Measurements from ENCODE around the gene TUFT1.

TUFT1 gene

DNA sequence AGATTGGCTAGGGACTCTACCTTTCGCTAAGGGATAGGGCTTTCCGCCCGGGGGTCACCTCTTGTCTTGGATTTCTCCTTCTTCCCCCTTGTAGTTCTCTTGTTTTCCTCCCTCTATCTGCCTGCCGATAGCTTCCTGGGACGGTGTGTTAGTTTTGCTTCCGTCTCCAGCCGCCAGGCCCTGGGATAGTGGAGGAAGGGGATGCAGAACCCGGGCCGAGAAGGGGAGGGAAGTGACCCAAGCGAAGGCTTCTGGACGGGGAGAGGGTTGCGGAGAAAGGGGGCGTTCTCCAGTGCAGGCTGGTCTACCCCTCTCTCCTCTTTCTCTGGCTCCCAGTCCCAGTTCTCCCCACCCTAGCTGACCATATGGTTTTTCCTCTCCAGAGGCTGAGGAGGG is 871 bp downstream of the TUFT1 start:
- DNase-seq, result no peak

DNA sequence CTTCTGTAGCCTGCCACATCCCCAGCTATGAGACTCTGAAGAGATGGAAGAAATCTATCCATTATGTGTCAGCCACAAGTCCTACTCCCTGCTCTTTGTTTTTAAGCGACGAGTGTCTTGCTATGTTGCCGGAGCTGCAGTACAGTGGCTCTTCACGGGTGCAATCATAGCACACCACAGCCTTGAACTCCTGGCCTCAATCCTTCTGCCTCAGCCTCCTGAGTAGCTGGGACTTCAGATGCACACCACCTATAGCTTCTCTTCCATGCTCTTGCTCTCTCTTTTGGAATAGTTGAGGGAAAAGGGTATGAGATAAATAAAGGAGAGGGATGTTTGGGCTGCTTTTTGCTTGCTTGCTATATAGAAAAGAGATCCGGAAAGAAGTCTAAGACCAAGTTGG is 1.6 kb downstream of the TUFT1 start:
- no peak for DNase-seq

DNA sequence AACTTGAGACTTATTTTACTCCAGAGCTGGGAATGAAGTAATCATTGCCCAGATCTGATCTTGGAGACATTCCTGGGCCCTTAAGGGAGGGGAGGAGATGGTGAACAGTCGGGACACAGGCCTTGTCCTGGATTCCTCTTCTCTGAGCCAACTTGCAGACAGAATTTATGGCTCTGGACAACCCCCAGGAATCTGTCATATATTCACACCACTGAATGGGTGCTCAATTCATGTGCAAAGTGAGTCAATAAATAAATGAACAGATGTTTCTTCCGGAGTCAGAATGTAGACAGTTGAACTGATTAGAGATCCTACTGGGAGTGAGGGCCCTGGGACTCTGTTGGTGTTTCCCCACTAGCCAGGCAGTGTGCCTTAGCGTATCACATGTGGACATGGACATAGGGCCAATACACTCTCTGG is 2.6 kb downstream of the TUFT1 start:
- no peak for DNase-seq

DNA sequence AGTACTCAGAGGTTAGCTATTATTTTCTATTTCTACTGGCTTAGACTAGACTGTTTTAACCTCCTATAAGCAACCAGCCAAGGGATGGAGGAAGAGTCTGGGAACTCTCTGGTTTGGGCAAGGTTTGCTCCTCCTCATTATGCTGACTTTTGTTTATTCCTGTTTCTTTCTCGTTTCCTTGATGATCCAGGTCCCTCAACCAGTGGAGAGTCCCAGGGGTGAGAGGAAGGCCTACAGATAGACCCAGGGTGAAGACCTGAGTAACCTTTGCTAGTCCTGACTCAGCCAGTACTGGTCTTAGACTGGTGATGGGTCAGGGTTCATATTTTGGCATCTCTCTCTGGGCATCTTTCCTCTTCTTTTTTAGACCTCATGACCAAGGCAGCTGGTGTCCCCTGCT is 5.4 kb downstream of the TUFT1 start:
- no peak for DNase-seq

DNA sequence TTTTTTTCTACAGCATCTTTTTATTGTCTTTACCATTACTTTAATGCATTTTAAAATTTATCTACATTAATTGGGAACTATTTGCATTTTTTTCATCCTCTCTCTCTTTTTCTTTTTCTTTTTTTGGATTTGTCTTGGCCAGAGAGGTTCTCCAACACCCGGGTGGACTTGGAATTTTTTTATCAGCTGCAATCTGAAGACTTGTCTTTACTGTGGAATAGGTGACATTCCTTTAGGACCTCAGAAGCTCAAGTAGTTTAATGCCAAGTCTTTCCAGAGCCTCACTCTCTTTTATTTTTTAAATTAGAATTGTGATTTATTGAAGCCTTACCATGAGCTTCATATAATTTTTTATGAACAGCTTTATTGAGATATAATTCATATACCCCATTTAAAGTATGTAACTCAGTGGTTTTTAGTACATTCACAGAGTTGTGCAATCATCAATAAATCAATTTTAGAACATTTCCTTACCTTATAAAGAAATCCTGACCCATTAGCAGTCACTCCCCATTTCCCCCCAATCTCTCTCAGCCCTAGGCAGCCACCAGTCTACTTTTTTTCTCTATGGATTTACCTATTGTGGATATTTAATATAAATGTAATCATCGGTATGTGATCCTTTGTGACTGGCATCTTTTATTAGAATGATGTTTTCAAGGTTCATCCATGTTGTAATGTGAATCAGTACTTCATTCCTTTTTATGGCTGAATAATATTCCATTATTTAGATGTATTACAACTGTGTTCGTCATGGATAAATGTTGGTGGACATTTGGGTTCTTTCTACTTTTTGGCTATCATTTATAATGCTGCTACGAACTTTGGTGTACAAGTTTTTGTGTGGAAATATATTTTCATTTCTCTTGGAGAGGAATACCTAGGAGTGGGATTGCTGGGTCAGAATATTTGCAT is 6.2 kb downstream of the TUFT1 start:
- no peak for DNase-seq

DNA sequence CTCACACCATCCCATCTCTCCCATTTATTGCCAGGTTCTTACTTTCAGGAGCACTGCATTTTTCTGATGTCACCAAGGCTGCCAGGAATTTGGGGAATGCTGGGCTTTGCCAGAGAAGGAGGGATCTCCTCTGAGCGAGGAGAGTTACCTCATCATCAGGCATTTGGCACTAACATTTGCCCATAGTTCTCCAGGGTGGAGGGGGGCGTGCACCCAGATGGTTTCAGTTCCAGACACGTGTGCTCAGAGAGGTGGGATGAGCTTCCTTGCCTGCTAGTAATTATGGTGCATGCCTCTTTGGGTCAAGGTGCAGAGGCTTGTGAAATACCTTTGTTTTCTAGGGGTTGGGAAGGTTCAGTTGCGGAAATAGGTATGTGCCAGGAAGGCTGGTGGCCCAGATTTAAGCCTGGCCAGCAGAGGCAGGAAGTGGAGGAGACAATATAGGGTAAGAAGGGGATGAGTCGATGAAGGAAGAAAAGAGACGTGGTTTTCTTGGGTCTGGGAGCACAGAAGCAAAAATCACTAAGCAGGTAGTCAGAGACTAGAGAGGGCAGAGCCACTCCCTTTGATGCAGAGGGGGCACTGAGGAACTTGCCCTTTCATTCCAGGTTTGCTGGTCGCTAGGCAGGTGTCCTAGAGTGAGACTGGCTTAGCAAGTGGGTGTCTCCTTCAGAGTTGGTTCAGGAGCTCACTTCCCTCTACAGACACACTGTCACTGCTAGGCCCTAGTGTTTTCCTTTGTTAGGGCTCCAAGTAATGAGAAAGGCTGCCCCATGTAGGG is 7.2 kb downstream of the TUFT1 start:
- peak; percentile 63 for DNase-seq

DNA sequence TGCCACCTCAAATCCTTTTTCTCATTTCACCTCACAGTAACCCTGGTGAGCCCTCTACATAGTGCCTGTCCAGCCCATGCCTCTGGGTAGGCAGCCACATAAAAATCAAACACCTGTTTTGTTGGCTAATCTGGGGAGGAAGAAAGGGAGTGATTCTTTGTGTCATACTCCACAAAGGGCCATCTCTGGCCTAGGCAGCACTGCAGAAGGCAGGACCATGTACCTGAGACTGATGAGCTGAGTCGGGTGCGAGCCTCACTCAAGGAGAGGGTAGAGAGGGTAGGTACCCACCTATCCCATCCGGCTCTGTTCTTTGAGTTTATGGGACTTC is 7.8 kb downstream of the TUFT1 start:
- DNase-seq, result no peak

DNA sequence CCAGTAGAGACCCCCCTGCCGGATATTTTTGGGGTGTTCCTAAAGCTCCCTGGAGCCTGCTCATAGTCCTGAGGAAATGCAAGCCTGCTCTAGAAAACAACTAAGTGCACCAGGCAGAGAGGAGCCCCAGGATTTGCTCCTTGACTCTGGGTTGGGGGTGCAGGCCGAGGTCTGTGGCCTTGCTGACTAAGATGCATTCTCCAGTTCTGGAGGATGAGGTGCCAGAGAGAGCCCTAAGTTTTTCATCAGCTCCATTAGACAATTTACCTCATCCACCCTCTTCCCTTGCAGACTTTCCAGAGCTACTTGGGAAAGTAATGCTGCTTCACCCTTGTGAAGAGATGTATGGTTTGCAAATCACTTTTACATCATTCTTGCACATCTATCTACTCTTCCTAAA is 9.1 kb downstream of the TUFT1 start:
- no peak for DNase-seq

DNA sequence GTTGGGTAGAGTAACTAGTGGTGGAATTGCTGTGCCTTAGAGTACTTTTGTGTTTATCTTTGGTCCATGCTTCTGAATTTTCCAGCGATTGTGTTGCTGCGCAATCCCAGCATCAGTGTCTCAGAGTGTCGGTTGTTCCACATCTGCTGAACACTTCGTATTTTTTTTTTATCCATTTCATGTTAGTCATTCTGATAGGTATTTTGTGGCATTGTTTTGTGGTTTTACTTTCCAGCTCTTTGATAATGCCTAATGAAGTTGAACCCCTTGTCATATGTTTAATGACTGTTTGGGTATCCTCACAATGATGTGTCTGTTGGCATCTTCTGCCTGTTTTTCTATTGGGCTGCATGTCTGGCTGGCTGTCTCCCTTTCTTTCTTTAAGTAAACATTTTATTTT is 13.6 kb downstream of the TUFT1 start:
- no peak for DNase-seq

DNA sequence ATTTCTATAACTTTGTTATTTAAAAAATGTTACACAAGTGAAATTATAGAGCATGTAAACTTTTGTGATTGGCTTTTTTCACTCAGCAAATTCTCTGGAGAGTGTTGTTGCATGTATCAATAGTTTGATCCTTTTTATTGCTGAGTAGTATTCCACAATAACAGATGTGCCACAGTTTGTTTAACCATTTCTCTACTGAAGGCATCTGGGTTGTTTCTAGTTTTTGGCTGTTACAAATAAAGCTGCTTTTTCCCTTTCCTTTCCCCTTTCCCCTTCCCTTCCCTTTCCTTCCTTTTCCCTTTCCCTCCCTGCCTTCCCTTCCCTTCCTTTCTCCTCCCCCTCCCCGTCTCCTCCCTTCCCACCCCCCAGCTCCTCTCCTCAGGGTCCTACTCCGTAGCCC is 15.9 kb downstream of the TUFT1 start:
- DNase-seq, result no peak

DNA sequence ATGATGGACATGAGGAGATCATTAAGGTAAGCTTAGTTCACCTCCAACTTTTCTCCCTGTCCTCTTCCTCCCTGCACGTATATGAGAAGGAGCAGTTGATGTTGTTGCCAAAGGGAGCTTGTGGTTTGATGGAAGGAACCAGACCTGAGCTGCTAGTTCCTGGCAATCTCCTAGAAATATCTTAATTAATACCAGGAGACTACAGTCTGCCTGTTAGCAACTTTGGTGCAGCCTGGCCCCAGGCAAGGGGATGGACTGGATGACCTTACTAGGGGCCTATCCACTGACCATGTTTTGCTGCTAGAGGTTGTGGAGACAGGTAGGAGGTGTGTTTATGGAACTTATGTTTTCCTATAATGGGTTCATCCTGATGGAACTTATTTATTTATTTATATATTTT is 22.6 kb downstream of the TUFT1 start:
- DNase-seq, result no peak

DNA sequence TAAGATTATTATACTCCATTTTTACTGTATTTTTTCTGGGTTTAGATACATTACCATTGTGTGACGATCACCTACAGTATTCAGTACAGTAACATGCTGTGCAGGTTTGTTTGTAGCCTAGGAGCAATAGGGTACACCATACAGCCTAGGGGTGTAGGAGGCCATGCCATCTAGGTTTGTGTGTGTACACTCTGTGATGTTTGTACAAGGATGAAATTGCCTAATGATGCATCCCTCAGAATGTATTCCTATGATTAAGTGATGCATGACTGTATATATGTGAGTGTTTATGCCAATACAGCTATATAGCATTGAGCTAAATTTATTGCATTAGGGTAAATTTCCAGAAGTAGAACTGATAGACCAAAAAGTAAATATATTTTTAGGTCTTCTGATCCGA is 23.3 kb downstream of the TUFT1 start:
- no peak for DNase-seq

DNA sequence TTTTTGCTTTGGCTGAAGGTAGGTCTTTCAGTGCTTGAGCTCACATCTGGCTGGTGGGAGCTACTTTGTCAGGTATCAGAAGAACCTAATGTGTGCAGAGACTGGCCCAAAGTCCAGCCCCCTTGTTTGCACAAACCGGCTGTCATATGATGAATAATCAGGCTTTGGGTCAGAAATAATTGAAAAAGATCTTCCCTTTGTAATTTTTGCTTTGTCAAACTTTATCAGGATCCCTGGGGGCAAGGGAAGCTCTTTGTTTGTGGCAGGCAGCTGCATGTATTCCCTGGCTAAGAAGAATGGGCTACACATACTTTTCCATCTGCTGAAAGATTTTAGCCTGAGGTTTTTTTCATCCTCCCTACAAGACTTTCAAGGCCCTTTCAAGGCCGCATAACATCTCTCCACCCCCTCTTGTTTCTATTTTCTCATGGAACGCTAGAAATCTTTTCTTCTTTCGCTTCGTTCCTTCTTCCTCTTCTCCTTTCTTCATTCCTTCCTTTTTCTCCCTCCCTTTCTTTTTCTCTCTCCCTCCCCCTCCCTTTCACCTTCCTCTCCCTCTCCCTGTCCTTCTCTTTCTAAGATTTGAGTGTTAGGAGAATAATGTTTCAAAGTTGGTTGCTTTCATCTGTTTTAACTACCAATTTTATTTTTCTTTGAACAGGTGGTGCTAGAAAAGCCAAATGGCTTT is 25.5 kb downstream of the TUFT1 start:
- DNase-seq, result no peak

DNA sequence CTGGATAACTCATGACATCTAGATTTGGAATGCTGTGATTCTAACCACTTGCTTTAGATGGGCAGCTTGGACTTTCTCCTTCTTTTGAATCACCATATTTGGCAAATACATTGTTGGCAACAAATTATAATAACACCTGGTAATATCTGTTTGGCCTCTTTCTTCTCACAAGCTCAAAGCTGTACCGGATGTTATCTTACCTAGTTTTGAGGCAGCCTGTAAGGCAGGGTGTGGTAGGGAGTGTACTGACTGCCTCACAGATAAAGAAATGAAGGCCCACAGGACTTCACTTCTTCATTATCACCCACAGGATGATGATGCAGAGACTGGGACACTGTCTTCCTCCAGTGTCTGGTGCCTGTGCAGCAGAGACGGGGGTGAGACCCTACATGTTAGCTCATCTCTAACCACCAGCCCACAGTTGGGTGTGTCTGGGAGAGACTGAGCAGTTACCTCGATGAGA is 28.5 kb downstream of the TUFT1 start:
- no peak for DNase-seq

DNA sequence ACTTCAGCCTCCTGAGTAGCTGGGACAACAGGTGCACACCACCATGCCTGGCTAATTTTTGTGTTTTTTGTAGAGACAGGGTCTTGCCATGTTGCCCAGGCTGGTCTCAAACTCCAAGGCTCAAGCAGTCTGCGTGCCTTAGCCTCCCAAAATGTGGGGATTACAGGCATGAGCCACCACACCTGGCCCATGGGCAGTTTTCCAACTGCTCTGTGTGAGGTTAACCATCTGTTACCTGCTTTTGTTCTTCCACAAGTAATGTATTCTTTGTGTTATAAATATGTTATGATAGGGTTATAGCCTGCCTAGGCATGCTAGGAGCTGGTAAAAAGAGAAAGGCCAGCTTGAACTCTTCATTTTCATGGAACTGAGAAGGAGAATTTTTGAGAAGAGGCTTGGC is 30.7 kb downstream of the TUFT1 start:
- no peak for DNase-seq

DNA sequence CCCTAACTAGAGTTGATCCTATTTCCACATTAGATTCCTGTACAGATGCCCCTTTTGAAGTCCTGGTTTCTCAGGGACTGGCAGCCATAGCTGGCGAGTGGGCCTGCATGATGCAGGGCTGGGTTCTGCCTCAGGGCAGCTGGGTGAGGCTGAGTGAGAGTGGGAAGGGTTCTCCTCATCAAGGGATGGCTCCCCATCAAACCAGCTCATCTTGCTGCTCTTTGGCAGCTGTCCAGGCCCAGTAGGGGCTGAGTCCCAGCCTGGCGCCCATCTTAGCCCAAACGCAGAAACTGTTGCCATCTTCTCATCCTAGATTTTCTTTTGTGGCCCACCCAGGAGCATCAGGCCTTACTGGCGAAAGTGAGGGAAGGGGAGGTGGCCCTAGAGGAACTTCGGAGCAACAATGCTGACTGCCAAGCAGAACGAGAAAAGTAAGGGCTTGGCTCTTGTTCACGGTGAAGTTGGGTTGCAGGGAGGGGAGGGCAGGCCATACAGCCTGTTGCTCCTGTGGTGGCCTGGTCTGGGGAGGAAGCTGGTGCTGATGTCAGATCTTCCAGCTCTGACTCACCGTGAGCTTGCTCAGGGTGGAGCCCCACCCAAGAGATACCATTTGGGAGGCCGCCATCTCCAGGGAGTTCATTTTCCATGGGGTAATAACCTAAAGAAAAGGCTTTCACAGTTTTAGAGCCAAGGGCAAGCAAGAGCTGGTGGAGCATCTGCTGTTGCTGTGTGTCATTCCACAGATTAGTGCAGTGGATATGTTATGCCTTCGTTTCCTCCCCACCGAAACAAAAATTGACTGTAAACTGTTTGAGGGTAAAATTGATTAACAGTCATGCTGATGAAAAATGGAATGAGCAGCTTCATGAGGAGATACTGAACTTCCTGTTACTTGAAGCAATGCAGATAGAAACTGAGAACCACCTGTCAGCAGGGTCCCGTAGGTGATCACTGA is 34.7 kb downstream of the TUFT1 start:
- peak; percentile 27 for DNase-seq

DNA sequence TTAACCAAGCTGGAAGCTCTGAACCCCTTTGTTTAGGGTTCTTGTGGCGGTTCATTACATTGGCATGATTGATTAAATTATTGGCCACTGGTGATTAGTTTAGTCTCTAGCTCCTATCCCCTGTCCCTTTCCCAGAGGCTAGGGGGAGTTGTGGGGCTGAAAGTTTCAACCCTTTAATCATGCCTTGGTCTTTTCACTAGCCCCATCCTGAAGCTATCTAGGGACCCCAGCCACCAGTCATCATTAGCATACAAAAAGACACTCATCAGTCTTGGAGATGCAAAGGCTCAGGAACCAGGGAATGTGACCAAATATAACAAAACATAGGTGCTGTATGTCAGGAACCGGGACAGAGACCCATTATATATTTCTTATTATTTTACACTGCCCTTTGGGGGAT is 37.1 kb downstream of the TUFT1 start:
- DNase-seq, result no peak

DNA sequence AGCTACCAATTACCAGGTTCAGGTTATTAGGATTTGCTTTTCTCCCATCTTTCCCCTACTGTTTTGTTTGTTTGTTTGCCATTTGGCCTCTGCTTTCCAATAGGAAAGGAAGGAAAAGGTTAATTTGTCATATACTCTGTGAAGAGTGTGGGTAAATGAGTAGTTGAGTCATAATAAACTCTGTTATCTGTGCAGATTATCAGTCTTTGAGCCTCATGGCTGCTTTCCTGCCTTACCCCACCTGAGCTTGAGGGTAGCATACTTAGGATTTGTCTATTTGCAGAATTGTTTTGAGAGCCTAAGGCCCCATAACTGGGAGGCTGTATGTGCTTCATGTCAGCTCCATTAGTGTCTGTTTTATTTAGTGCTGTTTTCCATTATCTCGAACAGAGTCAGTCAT is 38.8 kb downstream of the TUFT1 start:
- DNase-seq, result no peak

DNA sequence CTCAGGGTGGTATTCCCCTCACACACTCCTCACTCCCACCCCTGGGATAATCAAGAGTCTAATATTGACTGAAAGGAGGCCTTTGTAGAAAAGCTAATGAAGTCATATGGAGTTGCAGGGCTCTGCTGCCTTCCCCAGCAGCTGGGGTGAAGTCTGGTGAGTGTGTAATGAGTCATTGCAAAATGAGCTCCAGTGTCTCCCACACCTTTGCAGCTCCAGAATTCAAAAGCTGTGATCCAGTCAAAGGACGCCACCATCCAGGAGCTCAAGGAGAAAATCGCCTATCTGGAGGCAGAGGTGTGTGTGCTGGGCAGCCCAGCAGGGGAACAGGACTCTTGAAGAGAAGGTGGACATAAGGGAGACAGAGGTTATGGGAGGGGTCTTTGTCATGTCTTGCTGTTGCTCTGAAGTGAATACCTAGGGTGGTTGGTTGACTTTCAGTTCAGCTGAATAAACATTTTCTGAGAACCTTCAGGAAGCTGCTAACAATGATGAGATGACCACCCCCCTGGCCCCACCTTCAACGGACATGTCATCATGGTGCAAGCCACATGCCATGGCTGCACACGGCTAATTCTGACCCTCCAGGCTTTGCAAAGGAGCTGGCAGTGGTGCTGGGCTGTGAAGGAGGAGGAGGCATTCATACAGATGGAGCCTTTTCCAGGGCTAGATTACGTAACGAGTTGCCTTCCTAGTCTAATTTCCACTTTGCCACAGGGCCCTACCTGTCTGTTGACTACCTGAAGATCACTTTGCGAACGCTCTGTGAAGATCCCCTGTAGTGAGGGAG is 39.5 kb downstream of the TUFT1 start:
- no peak for DNase-seq

DNA sequence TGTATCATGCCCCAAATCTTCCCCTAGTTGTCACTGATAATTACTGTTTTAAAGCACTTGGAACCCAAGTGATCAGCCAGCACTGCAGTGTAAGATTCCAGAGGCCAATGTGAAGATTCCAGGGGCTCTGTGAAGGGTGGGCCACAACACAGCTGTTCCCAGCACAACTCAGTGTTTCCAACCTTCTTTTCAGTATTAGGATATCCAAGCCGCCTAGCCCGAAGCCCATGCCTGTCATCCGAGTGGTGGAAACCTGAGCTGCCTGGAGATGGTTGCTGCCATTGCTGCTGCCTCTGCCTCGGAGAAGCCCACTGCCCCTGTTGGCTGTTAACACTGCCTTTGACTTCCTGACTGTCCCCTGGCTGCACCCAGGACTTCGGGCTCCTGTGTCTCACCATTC is 41.3 kb downstream of the TUFT1 start:
- DNase-seq, result no peak

DNA sequence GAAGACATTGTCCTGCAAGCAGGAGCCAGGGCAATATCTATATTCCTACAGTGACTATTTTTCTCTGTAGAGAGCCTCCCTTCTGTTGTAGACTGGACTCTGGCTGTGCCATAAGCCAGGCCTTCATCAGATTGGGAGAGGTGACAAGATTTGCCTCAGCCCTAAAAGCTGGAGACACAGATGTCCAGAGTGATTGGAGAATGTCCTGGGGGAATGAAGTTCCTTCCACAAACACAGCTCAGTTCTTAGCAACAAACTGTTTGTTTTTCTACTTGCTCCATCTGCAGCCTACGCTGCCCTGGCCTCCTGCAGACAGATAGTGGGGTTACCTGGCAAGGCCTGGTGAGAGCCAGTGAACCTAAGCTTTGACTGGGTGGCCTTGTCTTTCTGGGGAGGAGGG is 41.8 kb downstream of the TUFT1 start:
- DNase-seq, result no peak

DNA sequence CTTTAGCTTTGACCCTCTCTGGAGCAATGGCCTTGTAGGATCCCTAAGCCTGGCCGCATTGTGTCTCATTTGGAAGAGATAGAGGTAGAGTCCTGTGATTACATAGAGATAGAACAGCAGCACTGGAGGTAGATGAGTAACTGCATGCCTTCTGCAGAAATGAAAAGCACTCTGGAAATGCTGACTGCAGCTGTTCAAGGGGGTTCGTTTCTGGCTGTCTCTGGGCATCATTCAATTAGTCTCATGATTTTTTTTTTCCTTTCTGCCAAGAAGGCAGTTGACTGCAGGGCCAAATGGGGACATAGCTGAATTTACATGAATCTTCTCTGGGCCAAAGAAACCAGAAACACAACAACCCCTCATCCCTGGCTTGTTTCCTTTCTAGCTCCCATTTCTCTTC is 43.7 kb downstream of the TUFT1 start:
- no peak for DNase-seq

Data from amniotic stem cell (primary cell).